ENCODE data around the gene ANO3.

The ANO3 gene

DNA sequence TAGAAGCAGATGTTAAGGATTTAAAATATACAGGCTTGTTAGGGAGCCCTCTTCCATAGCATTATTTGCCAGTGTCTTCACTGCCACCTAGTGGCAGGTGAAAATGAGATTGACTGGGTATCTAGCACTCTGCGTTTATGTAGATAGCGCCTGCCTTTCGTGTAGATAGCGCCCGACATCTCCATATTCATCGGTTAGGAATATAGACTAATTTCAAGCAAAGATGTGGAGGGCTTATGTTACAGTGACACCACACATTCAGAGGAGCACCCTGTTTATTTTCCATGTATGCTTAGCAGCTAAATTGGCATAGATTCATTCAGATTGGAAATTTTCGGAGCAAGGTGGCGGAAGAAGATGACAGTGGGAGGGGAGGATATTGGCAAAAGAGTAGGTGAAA lies 318.0 kb downstream of the ANO3 start:
- DNase-seq, result peak; percentile 85

DNA sequence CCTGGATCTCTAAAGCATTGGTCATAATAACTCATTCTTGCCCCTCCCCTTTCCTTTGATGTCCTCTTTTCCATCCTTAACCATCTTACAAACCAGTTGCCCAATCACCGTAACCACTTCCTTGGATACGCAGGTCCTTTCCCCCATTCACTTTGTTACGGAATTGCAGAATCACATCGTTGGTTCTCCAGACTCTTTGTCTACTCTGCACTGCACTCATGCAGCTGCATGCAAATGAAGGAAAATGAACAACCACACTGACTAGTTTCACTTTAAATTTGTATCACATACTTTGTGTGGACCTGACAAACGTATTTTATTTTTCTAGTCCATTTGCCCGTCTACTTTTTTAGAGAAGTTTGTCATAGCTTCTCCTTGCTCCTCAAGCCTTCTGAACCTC lies 320.0 kb downstream of the ANO3 start:
- DNase-seq, result no peak

DNA sequence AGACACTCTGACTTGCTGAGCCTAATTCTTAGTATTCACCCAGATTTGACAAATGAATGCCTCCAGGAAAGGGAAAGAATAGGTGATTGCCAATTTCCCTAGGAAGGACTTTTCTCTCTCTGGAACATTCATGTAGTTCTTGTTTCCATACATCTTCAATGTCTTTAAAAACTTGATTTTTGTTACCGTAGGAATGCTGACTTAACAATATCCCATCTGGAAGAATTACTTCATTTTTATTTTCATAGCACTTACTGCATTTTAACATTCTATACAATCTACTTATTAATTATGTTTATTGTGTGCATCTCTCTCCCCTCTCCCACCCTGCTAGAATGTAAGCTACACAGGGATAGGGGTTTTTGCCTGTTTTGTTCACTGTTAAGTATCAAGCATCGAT lies 323.4 kb downstream of the ANO3 start:
- no peak for DNase-seq

DNA sequence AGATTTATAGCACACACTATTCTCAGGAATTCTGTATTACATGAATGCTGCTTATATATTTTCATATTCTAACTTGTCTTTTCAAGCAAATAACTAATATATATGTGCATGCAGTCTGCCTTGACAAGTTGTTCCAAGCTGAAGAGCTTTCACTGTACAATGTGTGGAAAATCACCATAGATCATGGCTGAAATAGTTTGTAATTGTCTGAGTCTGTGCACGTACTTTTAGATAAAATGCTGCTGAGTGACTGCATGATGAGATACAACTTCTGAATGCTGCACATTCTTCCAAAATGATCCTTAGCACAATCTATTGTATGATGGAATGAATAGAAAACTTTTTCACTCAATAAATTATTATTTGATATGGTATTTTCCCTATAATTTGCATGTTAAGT lies 331.0 kb downstream of the ANO3 start:
- DNase-seq, result no peak

DNA sequence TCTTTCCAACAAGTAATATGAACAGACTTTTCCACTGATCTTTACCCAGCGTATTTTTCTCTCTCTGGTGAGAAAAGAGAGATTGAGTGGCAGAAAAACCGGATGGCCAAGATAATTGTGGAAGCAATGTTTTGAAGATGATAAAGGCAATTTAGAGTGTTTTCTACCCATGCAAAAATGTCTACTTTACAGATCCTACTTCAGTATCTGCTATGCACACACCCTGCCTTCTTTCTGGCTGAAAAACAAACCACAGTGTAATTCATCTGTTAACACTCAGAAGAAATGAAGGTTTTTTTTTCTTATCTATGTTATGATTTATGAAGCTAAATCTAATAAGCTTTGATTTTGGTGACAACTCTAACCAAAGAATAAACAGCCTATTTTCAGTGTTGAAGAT lies 333.1 kb downstream of the ANO3 start:
- no peak for DNase-seq

DNA sequence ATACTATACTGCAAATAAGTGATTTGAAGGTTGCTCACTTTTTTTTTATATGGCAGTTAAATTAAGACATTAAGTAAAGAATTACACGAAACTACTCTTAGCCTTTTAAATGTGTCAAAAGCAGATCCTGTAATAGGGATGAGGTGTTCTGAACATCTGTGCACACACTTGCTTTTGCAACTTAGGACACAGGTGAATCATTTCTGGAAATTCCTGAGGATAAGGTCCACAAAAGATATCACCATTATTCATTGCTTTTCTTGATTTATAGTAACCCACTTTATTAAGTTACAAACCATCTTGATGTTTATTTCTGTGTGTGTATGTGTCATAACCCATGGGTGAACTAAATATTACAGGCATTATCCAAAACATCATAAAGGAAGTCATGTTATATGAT lies 334.0 kb downstream of the ANO3 start:
- no peak for DNase-seq

DNA sequence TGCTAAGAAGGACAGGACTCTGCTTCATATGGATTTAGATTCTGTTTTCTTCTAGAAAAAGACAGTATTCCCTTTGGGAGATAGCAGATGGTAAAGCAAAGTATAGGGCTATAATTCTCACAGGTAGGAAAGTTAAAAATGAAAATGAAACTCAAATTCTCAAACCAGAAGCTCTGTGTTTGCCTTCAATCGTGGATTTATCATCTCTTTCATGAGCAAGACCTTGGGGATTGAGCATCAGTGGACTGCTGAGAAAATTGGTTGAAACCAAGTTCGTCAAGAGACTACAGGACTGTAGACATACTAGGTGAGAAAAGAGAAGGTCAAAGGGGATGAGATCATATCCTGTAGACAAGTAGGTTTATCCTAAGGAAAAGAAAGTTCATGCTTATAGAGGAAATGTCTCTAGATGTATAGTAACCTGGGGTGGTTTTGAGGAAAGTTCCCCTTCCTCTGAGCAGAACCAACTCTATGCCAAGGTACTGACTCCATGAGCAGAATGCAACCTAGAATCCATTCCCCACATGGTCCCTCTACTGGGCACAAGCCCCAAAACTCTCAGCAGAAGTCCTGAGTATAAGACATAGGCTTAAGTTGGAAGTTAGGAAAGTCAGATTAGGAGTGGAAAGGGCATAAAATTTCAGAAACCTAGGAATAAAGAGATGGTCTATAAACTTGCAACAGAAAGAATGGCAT lies 343.5 kb downstream of the ANO3 start:
- DNase-seq, result no peak

DNA sequence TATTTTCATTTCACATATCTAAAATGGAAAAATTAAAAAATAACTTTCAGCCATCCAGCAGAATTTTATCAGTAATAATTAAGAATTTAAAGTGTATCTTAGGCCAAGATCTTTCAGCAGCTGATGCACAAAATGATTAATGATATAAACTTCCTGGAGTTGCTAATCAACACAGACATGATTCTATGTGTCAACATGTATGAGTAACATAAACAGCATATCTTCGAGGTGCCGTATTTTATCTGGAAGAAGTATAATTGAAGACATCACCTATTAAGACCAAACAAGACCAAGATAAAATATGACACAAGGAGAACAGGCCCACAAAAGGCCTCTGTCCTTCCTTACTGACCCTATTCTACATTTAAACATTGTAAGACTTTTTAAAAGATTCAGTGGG lies 344.7 kb downstream of the ANO3 start:
- no peak for DNase-seq

DNA sequence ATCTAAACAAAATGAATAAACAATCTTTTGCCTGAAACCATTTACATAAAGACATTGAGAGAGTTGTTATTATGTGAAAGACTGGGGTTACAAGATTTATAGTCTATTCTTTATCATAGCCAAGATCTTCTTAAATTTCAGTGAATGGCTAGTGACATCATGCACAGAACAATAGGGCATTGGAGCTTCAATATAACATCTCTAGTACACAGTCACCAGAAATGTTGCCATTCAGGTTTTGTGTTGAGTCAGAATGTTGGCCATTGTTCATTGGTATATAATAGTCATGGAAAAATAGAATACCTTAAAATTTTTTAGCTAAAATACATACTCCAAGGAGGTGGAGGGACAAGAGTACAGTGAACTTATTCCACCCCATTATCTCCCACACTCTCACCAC lies 345.6 kb downstream of the ANO3 start:
- DNase-seq, result no peak

DNA sequence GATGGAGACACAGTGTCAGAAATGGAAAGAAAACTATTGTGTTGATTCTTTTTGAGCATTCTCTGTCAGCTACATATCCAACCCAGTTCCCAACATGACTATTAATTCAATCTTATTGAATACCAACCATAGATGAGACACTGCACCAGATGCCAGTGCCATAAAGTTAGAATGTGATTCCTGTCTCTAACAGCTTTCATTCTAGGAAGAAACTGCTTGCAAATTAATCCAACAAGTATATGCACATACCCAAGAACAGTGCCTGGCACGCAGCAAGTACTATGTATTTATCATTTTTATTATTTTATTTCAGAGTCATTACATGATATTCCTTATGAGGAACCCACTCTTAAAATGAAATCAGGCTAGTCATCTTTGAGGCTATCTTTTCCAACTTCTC lies 355.4 kb downstream of the ANO3 start:
- no peak for DNase-seq

DNA sequence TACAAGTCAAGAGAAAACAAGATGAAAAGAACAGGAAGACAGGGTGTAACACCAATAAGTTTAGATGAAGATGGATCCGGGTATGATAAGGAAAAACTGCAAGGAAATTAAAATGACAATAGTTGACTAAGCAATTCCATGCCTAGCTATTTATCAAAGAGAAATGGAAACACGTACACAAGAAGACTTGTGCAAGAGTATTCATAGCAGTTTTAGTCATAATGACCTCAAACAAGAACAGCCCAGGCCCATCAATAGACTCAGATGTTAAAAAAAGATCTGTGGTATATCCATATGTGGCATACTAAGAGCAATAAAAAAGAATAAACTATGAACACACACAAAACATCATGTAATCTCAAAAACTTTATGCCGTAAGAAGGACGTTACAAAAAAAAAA lies 356.8 kb downstream of the ANO3 start:
- DNase-seq, result no peak

DNA sequence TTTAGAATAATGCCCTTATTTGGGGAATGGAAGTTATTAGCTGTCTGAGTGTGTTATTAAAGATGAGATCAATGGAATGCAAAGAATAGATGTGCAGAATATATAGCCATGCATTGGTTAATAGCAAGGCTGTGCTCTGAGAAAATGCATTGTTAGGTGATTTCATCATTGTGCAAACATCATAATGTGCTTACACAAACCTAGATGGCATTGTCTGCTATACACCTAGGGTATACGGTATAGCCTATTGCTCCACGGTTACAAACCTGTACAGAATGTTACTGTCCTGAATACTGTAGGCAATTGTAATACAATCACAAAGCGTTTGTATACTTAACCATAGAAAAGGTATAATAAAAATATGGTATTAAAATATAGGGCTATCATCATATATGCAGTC lies 364.4 kb downstream of the ANO3 start:
- peak; percentile 47 for DNase-seq

DNA sequence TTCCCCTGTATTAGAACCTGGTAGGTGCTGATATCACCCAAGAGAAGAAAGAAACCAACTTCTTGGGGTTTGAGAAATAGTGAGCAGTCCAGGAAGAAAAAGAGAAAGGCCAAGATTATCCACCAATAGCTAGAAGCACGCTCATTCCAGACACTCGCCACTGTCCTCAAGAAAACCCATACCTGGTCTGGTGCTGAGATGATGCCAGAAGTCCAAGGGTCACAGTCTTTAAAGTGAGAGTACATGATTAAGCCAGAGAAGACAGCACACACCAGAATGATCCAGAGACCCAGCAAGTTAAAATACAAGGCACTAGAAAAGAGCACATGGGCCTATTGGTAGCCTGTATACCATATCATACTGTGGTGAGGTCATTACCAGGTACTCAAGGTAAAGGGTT lies 366.3 kb downstream of the ANO3 start:
- no peak for DNase-seq

DNA sequence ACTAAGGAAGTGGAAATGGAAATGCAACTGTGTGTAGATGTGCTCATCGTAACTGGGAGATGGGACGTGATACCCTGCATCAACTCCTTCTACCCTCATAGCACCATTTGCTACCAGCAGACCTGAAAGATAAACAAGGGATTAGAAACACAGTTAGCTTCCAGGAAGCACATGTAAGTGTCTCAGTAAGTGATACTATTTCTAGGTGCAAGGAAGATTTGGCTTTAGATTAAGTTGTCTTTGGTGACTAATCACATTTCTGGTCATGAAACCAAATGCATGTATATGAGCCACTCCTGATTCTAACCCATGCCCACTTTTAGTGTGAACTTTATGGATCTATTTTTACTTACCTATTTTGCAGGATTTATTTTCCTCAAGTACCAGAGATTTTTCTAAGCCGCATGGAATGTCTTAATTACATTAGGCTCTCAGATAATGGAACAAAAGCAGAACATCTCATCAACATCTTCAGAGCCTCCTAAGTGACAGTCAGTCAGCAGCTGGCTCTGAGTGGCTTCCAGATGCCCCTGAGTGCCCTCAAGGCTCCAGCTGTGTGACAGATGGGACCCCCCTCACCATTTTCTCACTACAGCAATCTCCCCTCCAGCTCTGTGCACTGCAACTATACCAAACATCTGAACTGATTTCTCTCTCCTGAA lies 368.8 kb downstream of the ANO3 start:
- DNase-seq, result no peak

DNA sequence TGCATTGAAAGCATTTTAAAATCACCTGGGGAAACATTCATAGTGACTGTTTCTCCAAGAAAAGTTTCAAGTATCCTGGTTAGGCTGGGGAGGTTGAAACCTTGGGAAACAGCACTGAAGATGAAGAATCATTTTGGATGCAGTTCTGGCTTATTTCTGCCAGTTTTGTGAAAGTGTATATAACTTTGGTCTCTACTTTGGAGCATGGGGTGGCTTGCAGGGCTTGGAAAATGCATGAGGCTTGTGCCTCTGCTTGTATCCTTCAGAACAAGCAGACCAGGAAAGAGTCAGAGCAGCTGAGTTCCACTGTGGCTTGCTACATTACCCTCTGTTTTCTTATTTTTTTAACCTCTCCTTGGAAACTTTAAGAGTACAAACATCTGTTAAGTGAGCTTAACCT lies 370.5 kb downstream of the ANO3 start:
- DNase-seq, result no peak

DNA sequence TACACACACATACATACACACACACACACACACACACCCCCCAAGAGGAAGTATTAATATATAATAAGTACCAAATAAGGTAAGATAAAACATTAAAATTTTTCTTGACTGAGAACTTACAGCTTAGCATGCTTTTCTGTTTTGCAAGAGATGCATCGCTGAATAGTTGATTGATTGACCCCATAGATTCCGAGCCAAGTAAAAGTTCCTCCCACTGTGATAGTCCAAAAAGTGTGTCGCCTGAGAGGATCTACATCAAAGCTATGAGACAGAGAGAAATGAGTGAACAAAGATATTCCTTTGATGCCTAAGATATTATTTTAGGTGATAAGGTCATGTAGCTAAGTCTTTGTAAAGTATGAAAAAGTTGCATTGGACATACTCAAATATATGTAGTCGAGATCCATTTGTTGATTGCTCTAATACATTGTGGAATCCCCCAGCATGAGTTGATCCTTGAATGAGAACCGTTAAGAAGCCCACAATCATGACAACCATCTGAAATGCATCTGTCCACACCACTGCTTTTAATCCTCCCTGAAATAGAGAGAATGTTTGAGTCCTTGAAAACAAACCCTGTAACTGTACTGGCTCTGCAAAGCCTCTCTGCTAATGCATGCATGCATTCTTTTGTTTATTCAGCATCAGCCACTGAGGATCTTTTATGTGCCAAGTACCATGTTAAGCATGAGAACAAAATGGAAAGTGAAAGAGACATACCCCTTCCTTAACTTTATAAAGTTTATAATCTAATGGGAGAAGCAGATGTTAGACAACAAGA lies 371.7 kb downstream of the ANO3 start:
- no peak for DNase-seq

DNA sequence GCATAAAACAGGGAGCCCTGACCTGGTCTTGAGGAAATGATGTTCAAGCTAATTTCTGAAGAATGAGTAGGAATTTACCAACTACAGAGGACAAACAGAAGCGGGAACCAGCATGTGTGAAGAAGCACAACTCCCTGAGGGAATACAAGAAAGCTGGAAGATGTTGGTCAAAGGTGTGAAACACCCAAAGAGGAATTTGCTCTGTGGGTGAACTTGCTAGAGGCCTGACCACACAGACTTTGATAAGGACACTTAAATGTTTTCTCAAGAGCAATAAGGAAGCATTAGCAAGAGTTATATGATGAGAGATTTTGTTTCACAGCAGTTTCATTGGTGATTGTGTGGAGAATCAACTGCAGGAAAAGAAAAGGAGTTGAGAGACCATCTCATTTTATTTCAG lies 372.3 kb downstream of the ANO3 start:
- no peak for DNase-seq

DNA sequence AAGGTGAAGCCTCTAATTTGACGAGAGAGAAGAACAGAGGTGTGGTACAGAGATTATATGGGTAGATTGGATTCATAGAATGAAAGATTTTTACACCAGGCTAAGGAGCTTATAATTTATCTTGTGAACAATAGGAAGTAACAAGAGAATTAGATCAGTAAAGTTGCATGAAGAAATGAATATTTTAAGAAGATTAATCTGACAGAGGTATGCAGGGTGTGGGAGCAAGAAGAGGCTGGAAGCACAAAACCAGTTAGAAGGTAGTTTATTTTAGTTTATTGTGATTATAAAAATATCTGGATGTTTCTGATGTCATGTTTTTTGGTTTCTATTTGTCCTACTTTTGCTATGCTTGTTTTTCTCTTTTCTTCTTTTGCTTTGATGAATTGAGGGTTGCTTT lies 374.3 kb downstream of the ANO3 start:
- DNase-seq, result no peak

DNA sequence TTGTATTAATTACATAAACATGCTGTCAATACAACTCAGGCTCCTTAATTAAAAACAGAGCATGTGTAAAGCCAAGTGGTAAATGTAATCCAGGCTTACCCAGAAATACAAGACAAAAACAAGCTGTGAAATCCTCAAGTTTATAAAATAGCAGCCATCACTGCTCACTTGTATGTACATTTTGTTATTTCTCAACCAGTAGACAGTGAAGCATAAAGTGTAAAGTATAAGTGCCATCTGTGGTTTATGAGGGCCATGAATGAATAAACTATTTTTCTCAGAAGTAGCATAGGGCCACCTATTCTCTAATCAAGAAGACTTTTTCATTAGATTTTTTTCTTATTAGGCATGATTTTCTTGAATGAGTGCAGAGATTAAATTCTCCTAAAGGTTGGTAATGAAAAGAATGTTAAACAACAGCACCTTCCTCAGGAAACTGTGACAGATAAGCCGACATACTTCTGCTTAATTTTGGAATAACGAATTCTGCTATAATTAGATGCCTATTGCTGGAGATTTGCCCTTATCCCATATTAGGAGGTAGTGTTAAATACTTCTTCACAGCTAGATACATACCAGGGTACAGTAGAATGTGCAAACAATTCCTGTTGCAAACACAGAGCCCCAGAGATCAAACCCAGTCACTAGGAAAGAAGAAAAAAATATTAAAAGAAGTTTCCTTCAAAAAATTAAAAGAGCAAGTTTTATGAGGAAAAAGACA lies 377.0 kb downstream of the ANO3 start:
- no peak for DNase-seq

DNA sequence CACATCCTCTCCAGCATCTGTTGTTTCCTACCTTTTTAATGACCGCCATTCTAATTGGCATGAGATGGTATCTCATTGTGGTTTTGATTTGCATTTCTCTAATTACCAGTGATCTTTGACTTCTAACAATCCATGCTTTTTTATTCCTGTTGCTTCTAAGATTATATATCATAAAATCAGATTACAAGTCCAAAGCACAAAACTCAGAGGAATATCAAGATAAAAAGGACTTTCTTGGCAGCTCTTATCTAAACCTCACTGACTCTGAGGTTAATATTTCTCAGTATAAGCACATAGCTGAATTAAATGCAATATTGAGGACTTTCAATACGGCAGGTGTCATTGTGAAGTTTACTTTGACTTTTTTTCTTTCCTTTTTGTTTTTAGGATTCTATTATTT lies 378.6 kb downstream of the ANO3 start:
- no peak for DNase-seq

DNA sequence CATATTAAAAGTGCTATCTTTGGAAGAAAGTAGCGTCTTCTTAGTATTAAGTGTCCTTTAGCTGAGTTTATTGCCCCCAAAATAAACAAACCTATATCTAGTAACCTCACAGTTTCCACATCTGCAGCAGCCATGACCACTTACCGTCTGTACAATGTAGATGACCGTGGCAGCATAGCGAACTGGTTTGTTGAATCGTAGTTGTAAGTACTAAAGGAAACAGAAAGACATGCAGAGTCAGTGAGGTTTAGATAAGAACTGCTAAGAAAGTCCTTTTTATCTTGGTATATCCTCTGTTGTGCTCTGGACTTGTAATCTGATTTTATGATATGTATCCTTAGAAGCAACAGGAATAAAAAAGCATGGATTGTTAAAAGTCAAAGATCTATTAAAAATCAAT lies 380.6 kb downstream of the ANO3 start:
- no peak for DNase-seq

Data from NCI-H146 (cell line).